IMR-90 (cell line): ENCODE data around the gene SMOC1. TPM values are rescaled to one million over a fixed set of nuclear protein-coding genes. Genes with fewer than 3 reads are reported as not detected.

Experiments used
- ATAC-seq: fragments of 200-7000 bp; cut with Tn5 transposase; 2 replicates; pipeline ENCODE4 v1.9.1; 2020; ENCODE audit warnings: low read depth, mild to moderate bottlenecking, moderate library complexity
- BruUV-seq: library from RNA; stranded (reverse); fragments of 400-500 nt; replicated peaks from 2 replicates; lab custom pipeline; 2021; lab: Mats Ljungman, UMichigan
- CTCF ChIA-PET: fragments of 300-600 bp; formaldehyde crosslinking; extraction: SDS; loops from one replicate; lab custom pipeline; 2021; ENCODE audit warnings: antibody characterized with exemption; lab: Yijun Ruan, JAX
- POLR2A ChIA-PET: fragments of 300-600 bp; sonication (Branson Sonifier 250); formaldehyde crosslinking; loops from one replicate; lab custom pipeline; 2022; ENCODE audit warnings: antibody characterized with exemption; ENCODE audit not compliant: unreplicated experiment; lab: Charles Lee
- DNase-seq: peaks from one replicate; pipeline ENCODE4 v3.0.0; 2013
- H2AFZ ChIP-seq: replicated peaks from 2 replicates; pipeline ENCODE3; 2013; ENCODE audit warnings: low read length, mild to moderate bottlenecking; ENCODE audit not compliant: poor library complexity
- H2AK5ac ChIP-seq: 2 replicates; pipeline ENCODE4 v1.6.1; 2013; ENCODE audit warnings: low read depth, low read length, inconsistent platforms
- H2AK9ac ChIP-seq: replicated peaks from 2 replicates; pipeline ENCODE3; 2013; ENCODE audit warnings: mild to moderate bottlenecking, low read depth, low read length, moderate library complexity; ENCODE audit not compliant: poor library complexity
- H2BK120ac ChIP-seq: 2 replicates; pipeline ENCODE4 v1.6.1; 2013; ENCODE audit warnings: low read depth, low read length, inconsistent platforms
- H2BK15ac ChIP-seq: 3 replicates; pipeline ENCODE4 v1.6.1; 2013; ENCODE audit warnings: low read depth, low read length, inconsistent platforms
- H2BK20ac ChIP-seq: 2 replicates; pipeline ENCODE4 v1.6.1; 2013; ENCODE audit warnings: low read depth, mild to moderate bottlenecking, inconsistent platforms, low read length, moderate library complexity
- H2BK5ac ChIP-seq: 2 replicates; pipeline ENCODE4 v1.6.1; 2013; ENCODE audit warnings: mild to moderate bottlenecking, low read depth, low read length, inconsistent platforms; ENCODE audit not compliant: poor library complexity, severe bottlenecking
- H3K14ac ChIP-seq: replicated peaks from 2 replicates; pipeline ENCODE4 v1.6.1; 2013; ENCODE audit warnings: low read depth, low read length, inconsistent platforms
- H3K18ac ChIP-seq: 2 replicates; pipeline ENCODE4 v1.6.1; 2013; ENCODE audit warnings: low read depth, low read length, control low read depth
- H3K23ac ChIP-seq: 2 replicates; pipeline ENCODE4 v1.6.1; 2013; ENCODE audit warnings: low read depth, low read length, inconsistent platforms
- H3K27ac ChIP-seq: 2 replicates; pipeline ENCODE4 v1.5.1; 2013; ENCODE audit warnings: mild to moderate bottlenecking, control low read depth, low read length; ENCODE audit not compliant: insufficient read depth
- H3K27me3 ChIP-seq: 2 replicates; pipeline ENCODE4 v1.6.1; 2013; ENCODE audit warnings: low read length; ENCODE audit not compliant: control insufficient read depth, insufficient read depth
- H3K36me3 ChIP-seq: 2 replicates; pipeline ENCODE4 v1.6.1; 2013; ENCODE audit warnings: low read length, mixed read lengths; ENCODE audit not compliant: control insufficient read depth, insufficient read depth
- H3K4ac ChIP-seq: 2 replicates; pipeline ENCODE4 v1.6.1; 2013; ENCODE audit warnings: low read depth, low read length, inconsistent platforms
- H3K4me1 ChIP-seq: 2 replicates; pipeline ENCODE4 v1.6.1; 2013; ENCODE audit warnings: low read length, mixed read lengths; ENCODE audit not compliant: control insufficient read depth, insufficient read depth
- H3K4me2 ChIP-seq: 2 replicates; pipeline ENCODE4 v1.6.1; 2013; ENCODE audit warnings: low read depth, mild to moderate bottlenecking, control low read depth, low read length, moderate library complexity
- H3K4me3 ChIP-seq: 2 replicates; pipeline ENCODE4 v1.5.1; 2013; ENCODE audit warnings: low read depth, mild to moderate bottlenecking, control low read depth, low read length, moderate library complexity; ENCODE audit not compliant: insufficient read depth
- H3K56ac ChIP-seq: 2 replicates; pipeline ENCODE4 v1.6.1; 2013; ENCODE audit warnings: low read length, inconsistent platforms; ENCODE audit not compliant: insufficient read depth; ENCODE audit errors: extremely low read depth
- H3K79me1 ChIP-seq, 2 experiments: 2 replicates each; pipeline ENCODE4 v1.6.1; 2013; ENCODE audit warnings: low read length in 2 of 2, inconsistent platforms in 1 of 2, low read depth in 1 of 2
- H3K9ac ChIP-seq: 2 replicates; pipeline ENCODE4 v1.6.1; 2013; ENCODE audit warnings: low read depth, low read length, control low read depth
- H3K9me1 ChIP-seq: 2 replicates; pipeline ENCODE4 v1.6.1; 2013; ENCODE audit warnings: low read length, inconsistent platforms; ENCODE audit not compliant: insufficient read depth
- H3K9me3 ChIP-seq: 2 replicates; pipeline ENCODE4 v1.6.1; 2013; ENCODE audit warnings: low read length; ENCODE audit not compliant: control insufficient read depth, insufficient read depth
- H4K20me1 ChIP-seq: 2 replicates; pipeline ENCODE4 v1.6.1; 2013; ENCODE audit warnings: low read length, inconsistent platforms; ENCODE audit not compliant: insufficient read depth
- H4K5ac ChIP-seq: 2 replicates; pipeline ENCODE4 v1.6.1; 2013; ENCODE audit warnings: mild to moderate bottlenecking, low read depth, low read length, control low read depth
- H4K8ac ChIP-seq, 2 experiments: 2 replicates each; pipeline ENCODE4 v1.6.1; 2013; ENCODE audit warnings: low read depth in 2 of 2, low read length in 2 of 2, control low read depth in 1 of 2, inconsistent platforms in 1 of 2
- H4K91ac ChIP-seq: 2 replicates; pipeline ENCODE4 v1.6.1; 2013; ENCODE audit warnings: low read depth, low read length, inconsistent platforms; ENCODE audit not compliant: insufficient read depth
- BHLHE40 ChIP-seq: fragments of 150-350 bp; IDR thresholded peaks from 2 replicates; pipeline ENCODE4 v1.6.1; 2016; ENCODE audit warnings: mild to moderate bottlenecking, low read depth, low read length
- CEBPB ChIP-seq: IDR thresholded peaks from 2 replicates; pipeline ENCODE4 v1.6.1; 2012; ENCODE audit warnings: low read depth, low read length, improper control_type of control experiment
- CHD1 ChIP-seq: IDR thresholded peaks from 2 replicates; pipeline ENCODE4 v1.6.1; 2012; ENCODE audit warnings: low read depth, low read length, improper control_type of control experiment
- CTCF ChIP-seq: conservative IDR thresholded peaks from 2 replicates; pipeline ENCODE4 v1.5.1; 2012; ENCODE audit warnings: mild to moderate bottlenecking, low read depth, low read length, improper control_type of control experiment
- FOS ChIP-seq: fragments of 150-350 bp; IDR thresholded peaks from 2 replicates; pipeline ENCODE4 v1.6.1; 2016; ENCODE audit warnings: low read depth, low read length
- MAFK ChIP-seq: IDR thresholded peaks from 2 replicates; pipeline ENCODE4 v1.6.1; 2012; ENCODE audit warnings: low read depth, low read length, improper control_type of control experiment
- MAZ ChIP-seq: IDR thresholded peaks from 2 replicates; pipeline ENCODE4 v1.6.1; 2012; ENCODE audit warnings: low read depth, mild to moderate bottlenecking, low read length, improper control_type of control experiment, moderate library complexity, borderline replicate concordance
- NFE2L2 ChIP-seq: fragments of 150-350 bp; IDR thresholded peaks from 2 replicates; pipeline ENCODE4 v1.6.1; 2016; ENCODE audit warnings: low read depth, mild to moderate bottlenecking, low read length
- POLR2A ChIP-seq: IDR thresholded peaks from 2 replicates; pipeline ENCODE4 v1.6.1; 2012; ENCODE audit warnings: mild to moderate bottlenecking, low read depth, low read length
- RAD21 ChIP-seq: IDR thresholded peaks from 2 replicates; pipeline ENCODE4 v1.6.1; 2012; ENCODE audit warnings: low read length, improper control_type of control experiment
- RFX5 ChIP-seq: IDR thresholded peaks from 2 replicates; pipeline ENCODE4 v1.8.0; 2012; ENCODE audit warnings: low read depth, mild to moderate bottlenecking, low read length, moderate library complexity
- SMC3 ChIP-seq: fragments of 150-350 bp; IDR thresholded peaks from 2 replicates; pipeline ENCODE4 v1.6.1; 2016; ENCODE audit warnings: low read depth, mild to moderate bottlenecking, antibody characterized with exemption, low read length, moderate library complexity
- WGBS, 2 experiments: methylation state at CpG; one replicate each; pipeline versions ENCODE4 v1.1.5 to v1.1.7; 2013; ENCODE audit warnings: missing lambda C conversion rate in 2 of 2; ENCODE audit not compliant: insufficient read length in 1 of 2; ENCODE audit errors: extremely low coverage in 2 of 2; 5-methylcytosine and 5-hydroxymethylcytosine counted together
- dilution Hi-C: fragments of 300-500 bp; cut with HindIII; formaldehyde crosslinking; loops from one replicate; pipeline ENCODE4 v1.14.3; 2018; ENCODE audit warnings: low sequenced_read_pairs; ENCODE audit not compliant: unreplicated experiment
- in situ Hi-C: fragments of 300-500 bp; cut with MboI; formaldehyde crosslinking; loops from 3 replicates; pipeline ENCODE4 v1.14.3; 2019; ENCODE audit warnings: low sequenced_read_pairs, inconsistent platforms, mixed read lengths
- intact Hi-C: fragments of 100-400 bp; cut with micrococcal nuclease; formaldehyde crosslinking; loops from 2 replicates; pipeline ENCODE4 v1.10.0; 2022
- polyA plus RNA-seq, 3 experiments: library from polyadenylated mRNA; depleted of rRNA; stranded (reverse); fragments of >200 nt; gene quantifications; 2 replicates each; pipeline ENCODE4 v1.2.3, GENCODE V29; 2012; ENCODE audit warnings: low replicate concordance in 1 of 3
- total RNA-seq: library from RNA; depleted of rRNA; stranded (reverse); fragments of >200 nt; gene quantifications from 2 replicates; pipeline ENCODE4 v1.2.3, GENCODE V29; 2012

The SMOC1 gene
- total and polyA plus RNA-seq, 2 of the 4 experiments (the other 2 are of a cell fraction) = 0.90 to 4.1 TPM

GRCh38 chr14:69906201-69906600 is 27.0 kb downstream of the SMOC1 start:
- no peak overlapping the region for H3K23ac ChIP-seq

More at GRCh38 chr14:69906201-69906600, 27.0 kb downstream of the SMOC1 start:
- intact Hi-C loops (no loop called here), dilution Hi-C loops (no loop called here), in situ Hi-C loops (no loop called here)
- Histone ChIP-seq H2BK5ac (no peak overlapping the region), H2BK15ac (no peak overlapping the region), H3K9ac (no peak overlapping the region), H4K20me1 (no peaks in the 10 kb centered on the region), H4K5ac (no peak overlapping the region), H3K27ac (no peak overlapping the region), H4K91ac (no peak overlapping the region), H3K4me2 (no peak overlapping the region), H3K4ac (no peak overlapping the region), H3K9me1 (no peaks in the 10 kb centered on the region), H2BK20ac (no peak overlapping the region), H3K36me3 (no peaks in the 10 kb centered on the region; the same call in 1 of the 2 replicates), H2AK9ac (no peak overlapping the region), H3K56ac (no peak overlapping the region), H3K27me3 (no peaks in the 10 kb centered on the region), H3K79me1 (peaks cover 0 to 5% of the 10 kb centered on the region in 2 experiments; a peak in 2 of 4 replicates), H3K14ac (no peak overlapping the region), H3K4me1 (peaks cover 3% of the 10 kb centered on the region), H3K9me3 (no peaks in the 10 kb centered on the region), H3K18ac (no peak overlapping the region), H2AK5ac (no peak overlapping the region), H3K4me3 (no peak overlapping the region), H2AFZ (no peak overlapping the region), H4K8ac (no peak overlapping the region), H2BK120ac (no peak overlapping the region)
- BruUV-seq = no TSS peak
- WGBS, 2 experiments = no CpG with 5 or more reads among the region's 3 CpGs
- TF ChIP-seq MAZ (no peak), NFE2L2 (no peak), RAD21 (no peak), SMC3 (no peak), CTCF (no peak), FOS (no peak), CHD1 (no peak), POLR2A (no peak), CEBPB (no peak), BHLHE40 (no peak), RFX5 (no peak), MAFK (no peak)
- ChIA-PET CTCF (no interaction called here), POLR2A (no interaction called here)
- ATAC-seq = no peak
- DNase-seq = no peak
